NAMALWA (cell line): ENCODE results near the gene PCBP2.

ENCODE experiments used
- DNase-seq: peaks from one replicate; pipeline ENCODE4 v3.0.0-alpha.2; 2015; ENCODE audit warnings: low spot score

The PCBP2 gene

DNA sequence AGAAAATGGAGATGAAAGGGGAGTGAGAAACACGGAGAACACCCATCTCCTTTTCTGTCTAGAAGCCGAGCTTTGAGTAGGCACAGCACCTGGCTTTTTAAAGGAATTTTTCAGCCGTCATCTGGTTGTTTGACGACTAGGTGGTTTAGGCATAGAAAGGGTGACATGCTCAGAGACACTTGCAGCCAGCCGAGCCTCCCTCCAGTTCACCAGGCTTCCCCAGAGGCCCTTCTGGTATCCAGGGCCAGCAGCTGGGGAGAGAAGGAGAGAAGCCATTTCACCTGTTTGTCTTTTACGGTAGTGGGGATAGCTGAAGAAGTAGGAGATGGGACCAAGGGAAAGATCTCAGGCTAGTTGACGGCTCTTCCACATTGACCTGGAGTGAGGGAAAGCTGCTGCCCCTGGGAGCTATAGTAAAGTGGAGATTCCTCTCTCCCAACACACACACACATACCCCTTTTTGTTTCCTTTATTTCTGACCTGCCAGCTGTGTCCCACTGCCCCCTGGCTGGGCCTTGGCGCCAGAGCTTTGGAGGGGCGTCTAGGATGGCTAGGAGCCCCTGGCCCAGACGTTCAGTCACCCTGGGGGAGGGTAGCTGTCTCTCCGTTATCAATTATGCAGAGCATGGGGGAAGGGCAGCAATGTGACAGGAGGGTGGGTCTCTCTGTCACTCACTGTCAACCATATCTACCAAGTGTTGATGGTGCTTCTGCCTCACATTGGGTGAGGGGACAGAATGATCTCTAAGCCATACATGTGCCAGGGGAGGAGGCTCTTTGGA, 41.9 kb downstream of the PCBP2 start:
- DNase-seq: peak; percentile 48

DNA sequence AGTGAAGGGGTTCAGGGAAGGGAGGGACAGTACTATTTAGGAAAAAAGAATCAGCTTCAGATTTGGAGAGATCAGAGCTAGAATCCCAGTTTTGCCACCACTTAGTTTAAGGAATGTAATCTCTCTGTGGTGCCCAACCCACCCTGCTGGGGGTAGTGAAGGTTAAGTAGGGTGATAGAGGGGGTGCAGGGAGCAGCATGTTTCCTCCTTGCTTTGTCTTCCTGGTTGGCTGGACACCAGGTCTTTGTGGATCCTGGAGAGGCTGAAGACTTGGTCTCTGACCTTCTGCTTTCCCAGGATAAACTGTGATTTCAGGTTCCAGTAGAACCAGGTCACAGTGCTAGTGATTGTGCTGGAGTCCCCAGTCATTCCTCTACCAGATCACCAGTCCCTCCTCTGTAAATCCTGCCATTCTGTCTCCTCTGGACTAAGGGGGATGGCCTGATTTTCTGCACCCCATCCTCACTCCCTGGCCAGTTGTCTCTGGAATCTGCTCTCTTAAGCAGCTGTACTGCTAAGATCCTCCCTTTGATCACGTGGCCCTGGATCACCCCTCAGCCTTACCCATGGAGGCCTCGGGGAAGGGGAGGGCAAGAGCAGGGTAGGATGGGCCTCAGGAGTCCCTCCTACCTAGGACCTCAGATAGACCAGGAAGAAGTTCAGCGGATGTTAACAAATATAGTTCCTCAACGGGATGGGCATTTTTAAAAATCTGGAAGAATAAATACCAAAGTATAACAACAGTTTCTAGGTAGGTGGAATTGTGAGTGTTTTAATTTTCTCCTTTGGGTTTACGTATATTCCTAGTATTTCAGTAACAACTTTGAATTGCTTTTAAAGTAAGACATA, 44.2 kb downstream of the PCBP2 start:
- no peak for DNase-seq

DNA sequence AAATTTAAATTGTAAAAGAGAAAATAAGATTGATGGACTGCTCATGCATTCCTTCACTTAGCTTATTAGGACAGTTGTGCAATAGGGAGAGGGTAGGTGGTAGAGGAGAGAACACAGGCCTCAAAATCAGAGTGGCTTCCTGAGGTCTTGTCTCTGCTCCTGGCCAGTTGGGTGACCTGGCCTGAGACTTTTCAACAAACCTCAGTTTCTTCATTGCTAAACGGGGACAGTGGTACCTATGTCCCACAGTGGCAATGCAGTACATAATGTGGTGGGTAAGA, 44.8 kb downstream of the PCBP2 start:
- DNase-seq: no peak

GRCh38 chr12:53497461-53497860, 45.6 kb downstream of the PCBP2 start:
- DNase-seq: no peak

GRCh38 chr12:53498235-53498630, 46.3 kb downstream of the PCBP2 start:
- no peak for DNase-seq

- DNase-seq: peak; percentile 61
Observed at GRCh38 chr12:53499266-53500141, 47.6 kb downstream of the PCBP2 start, which contains the start of gene MAP3K12. MAP3K12 (minus strand) TSS chr12:53499458; CDS start chr12:53487391, 12,067 bp downstream.

DNA sequence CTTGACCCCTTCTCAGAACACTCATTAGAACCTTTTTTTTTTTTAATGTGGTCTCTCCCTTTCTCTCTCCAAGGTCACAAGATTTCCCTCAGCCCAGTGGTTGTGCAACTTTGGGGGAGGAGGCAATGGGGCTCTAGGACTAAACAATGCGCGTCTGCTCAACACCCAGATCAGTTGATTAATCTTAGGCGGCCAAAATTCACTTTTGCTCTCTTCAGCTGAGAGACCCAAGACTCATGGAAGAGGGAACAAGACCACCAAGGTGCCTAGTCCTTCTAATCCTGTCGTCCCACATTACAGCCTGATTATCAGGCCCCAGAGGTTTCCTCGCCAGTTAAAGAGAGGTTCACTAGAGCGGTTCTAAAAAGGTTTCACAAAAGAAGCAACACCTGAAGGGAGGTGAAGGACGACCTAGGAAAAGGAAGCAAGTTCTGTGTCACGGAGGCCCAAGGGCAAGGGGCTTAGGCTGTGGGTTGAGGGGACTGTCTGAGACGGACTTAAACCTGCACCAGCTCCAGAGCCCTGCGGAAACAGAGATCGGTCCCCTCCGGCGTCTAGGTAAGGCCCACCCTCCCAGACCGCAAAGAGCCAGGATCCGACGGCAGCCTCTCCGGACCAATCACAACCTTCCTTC, 48.4 kb downstream of the PCBP2 start:
- peak; percentile 63 for DNase-seq

GRCh38 chr12:53500776-53501614, 49.1 kb downstream of the PCBP2 start, which contains the start of gene TARBP2:
TARBP2 (plus strand) TSS chr12:53501283; CDS start chr12:53501409, 126 bp downstream.
- DNase-seq: peak; percentile 99

DNA sequence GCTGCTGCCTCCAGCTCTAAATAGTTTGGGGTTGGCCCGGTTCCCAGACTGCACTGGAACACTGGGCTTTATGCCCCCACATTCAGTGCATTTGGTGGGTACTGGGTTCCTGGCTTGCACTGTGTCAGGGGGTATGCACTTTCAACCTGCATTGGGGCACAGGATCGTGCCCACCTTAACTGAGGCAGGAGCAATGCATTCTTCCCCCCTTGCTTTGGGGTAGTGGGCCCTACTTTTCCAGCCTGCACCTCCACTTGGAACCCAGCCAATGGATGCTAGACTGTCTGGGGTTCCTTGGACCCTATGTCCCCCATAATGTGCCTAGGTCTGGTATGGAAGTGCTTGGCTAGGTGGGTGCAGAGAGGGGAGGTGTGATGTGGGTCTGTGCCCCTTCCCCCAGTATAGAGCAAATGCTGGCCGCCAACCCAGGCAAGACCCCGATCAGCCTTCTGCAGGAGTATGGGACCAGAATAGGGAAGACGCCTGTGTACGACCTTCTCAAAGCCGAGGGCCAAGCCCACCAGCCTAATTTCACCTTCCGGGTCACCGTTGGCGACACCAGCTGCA, 49.8 kb downstream of the PCBP2 start:
- no peak for DNase-seq

DNA sequence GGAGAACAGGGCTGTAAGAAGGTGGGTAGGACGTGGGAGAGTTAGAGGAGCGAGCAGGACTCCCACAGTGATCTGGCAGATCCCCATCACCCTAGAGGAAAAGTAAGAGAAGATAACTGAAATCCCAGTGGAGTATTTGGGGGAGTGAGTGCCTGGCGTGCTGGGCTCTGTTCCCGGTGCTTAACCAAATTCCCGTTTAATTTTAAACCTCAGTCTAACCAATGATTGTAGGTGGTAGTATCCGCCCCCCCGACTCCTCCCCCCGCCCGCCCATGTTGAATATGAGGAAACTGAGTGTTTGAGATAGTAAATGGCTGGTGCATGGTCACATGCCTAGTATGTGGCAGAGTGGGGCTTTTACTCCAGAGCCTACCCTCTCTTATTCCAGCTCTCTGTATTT, 50.4 kb downstream of the PCBP2 start:
- no peak for DNase-seq

DNA sequence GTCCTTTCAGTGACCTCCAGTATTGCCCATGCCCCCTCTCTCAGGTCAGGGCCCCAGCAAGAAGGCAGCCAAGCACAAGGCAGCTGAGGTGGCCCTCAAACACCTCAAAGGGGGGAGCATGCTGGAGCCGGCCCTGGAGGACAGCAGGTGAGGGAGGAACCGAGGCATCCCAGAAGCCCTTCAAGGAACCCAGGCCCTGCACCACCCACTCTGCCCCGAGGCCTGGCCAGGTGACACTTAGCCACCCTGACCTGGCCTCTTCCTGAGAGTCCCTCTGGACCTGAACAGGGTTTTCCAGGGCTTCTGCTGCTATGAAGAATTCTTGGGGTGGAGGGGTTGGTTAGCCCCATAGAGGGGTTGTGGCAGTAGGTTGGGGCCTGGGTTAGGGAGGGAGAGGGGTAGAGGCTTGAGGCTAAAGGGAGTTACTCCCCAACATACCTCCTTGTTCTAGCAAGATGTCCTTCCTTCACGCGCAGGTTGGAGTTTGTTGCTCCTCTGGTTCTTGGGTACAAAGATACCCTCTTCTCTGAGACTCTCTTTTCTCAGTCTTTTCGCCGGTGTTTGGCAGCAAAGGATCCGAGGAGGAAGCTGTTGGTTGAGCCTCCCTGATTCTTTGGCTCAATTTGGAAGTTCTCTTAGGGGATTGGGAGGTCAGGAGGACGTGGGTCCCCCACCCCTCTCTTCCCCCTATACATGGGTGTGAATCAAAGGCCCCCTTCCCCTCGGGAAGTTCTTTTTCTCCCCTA, 51.3 kb downstream of the PCBP2 start:
- no peak for DNase-seq

DNA sequence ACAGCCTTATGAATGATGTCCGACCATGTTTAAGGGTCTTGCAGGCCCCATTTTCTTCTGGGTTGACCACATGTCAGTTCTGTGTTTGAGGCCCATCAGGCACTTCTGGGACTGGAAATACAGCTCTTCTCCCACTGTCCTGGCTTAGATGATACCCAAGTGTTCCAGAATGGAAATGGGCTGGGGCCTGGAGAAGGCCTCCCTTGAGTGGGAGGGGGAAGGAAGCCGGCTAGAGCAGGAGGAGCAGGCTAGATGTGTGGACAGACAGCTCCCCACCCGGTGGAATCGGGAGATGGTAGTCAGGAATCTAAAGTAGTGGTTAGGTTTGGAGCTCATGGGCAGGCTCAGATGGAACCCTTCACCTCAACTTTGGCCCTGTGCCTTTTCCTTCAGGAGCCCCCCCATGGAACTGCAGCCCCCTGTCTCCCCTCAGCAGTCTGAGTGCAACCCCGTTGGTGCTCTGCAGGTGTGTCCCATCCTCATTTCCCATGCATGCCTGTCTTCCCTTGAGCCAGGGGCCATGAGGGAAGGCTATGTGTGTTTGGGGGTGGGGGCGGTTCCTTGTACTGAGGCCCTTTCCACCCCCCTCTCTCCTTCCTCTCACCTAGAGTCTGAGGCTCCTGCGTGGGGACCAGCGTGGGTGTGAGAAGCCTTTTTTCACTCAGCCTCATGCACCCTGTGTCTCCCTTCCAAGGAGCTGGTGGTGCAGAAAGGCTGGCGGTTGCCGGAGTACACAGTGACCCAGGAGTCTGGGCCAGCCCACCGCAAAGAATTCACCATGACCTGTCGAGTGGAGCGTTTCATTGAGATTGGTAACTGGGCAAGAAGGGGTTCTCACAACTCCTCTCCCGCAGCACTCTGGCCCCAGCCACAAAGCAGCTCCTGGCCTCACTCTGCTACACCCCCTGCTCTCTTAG, 52.4 kb downstream of the PCBP2 start:
- no peak for DNase-seq

- DNase-seq: no peak
Observed at GRCh38 chr12:53505086-53505485, 53.2 kb downstream of the PCBP2 start.

- DNase-seq: no peak
Observed at GRCh38 chr12:53505555-53506449, 53.9 kb downstream of the PCBP2 start.

- no peak for DNase-seq
Observed at GRCh38 chr12:53506450-53506785, 54.5 kb downstream of the PCBP2 start.

DNA sequence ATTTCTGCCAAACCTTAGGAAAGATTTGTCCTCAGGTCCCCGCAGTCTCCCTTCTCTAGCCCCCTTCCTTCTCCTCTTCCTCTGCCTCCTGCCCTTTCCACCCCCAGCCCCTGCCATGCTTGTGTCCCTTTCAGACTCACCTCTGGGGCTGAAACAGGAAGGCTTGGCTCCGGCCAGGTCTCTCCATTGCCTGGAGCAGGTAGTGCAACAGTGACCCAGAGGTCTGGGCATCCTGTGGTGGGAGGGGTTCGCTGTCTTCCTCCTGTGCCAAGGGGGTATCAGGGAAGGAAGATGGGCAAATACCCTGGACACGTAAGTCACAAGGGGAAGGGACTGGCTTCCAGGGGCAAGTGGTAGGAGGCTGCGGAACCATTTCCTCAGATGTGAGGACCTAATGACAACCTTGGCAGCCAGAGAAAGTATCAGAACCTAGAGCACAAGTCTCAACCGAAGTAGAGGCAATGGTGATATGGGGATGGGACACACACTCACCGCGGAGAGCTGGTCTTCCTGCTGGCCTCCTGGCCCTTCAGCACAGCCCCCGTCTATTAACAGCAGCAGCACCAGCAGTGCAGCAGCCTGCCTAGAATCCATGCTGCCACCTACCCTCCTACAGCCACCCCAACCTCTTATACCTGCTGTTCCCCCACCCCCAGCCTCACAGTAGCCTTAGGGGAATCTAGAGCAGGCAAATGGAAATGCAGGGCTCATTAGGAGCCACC, 55.1 kb downstream of the PCBP2 start, which contains the start of gene NPFF:
Gene NPFF, minus strand, starts transcription at position 604 of the 722 bp plus-strand sequence. Its CDS starts 10 bp downstream, at position 594.
- DNase-seq: no peak

- DNase-seq: no peak
Observed at GRCh38 chr12:53507603-53507885, 55.6 kb downstream of the PCBP2 start.
